HepG2 (cell line): ENCODE results near the gene MCTS1. TPM values are rescaled to one million over a fixed set of nuclear protein-coding genes. Genes with fewer than 3 reads are reported as not detected.
A peak's percentile ranks its signal among the peaks of the same experiment; 100 is the strongest.

ENCODE experiments used
- ARNTL ChIP-seq: sonication (generic); formaldehyde crosslinking; IDR thresholded peaks from 2 replicates; pipeline ENCODE4 v1.4.0; 2020; ENCODE audit warnings: mild to moderate bottlenecking, missing genetic modification reagents
- ASH2L ChIP-seq: fragments of 300-600, 200-600 bp; sonication (generic); IDR thresholded peaks from 2 replicates; pipeline ENCODE4 v1.7.0; 2017; ENCODE audit warnings: low read depth, mild to moderate bottlenecking, moderate library complexity, mixed read lengths, low read length; ENCODE audit not compliant: insufficient read length
- BCL6 ChIP-seq: IDR thresholded peaks from 2 replicates; pipeline ENCODE4 v1.6.1; 2016; ENCODE audit warnings: missing genetic modification reagents, missing compliant biosample characterization
- ELK4 ChIP-seq: sonication (generic); formaldehyde crosslinking; IDR thresholded peaks from 2 replicates; pipeline ENCODE4 v1.9.0; 2021; ENCODE audit warnings: missing genetic modification reagents, borderline replicate concordance
- GFI1 ChIP-seq: sonication (generic); formaldehyde crosslinking; IDR thresholded peaks from 2 replicates; pipeline ENCODE4 v1.5.0; 2020; ENCODE audit warnings: missing genetic modification reagents, mild to moderate bottlenecking, borderline replicate concordance
- HNF4G ChIP-seq, 2 experiments: sonication (generic) in 1 of 2; formaldehyde crosslinking in 1 of 2; IDR thresholded peaks; 2 replicates each; pipeline versions ENCODE4 v1.4.0 to v1.6.1; 2011 to 2020; ENCODE audit warnings: borderline replicate concordance in 2 of 2, low read depth in 2 of 2, mild to moderate bottlenecking in 2 of 2, low read length in 1 of 2, missing genetic modification reagents in 1 of 2, moderate library complexity in 1 of 2
- HOXA3 ChIP-seq: sonication (generic); formaldehyde crosslinking; IDR thresholded peaks from 2 replicates; pipeline ENCODE4 v1.5.0; 2020; ENCODE audit warnings: missing genetic modification reagents
- HOXA5 ChIP-seq: sonication (generic); formaldehyde crosslinking; IDR thresholded peaks from 2 replicates; pipeline ENCODE4 v1.4.0; 2020; ENCODE audit warnings: missing genetic modification reagents
- KLF15 ChIP-seq: sonication (generic); formaldehyde crosslinking; IDR thresholded peaks from 2 replicates; pipeline ENCODE4 v1.8.1; 2023; ENCODE audit warnings: borderline replicate concordance, mild to moderate bottlenecking, inconsistent platforms, missing genetic modification reagents, mixed read lengths
- MYPOP ChIP-seq: sonication (generic); formaldehyde crosslinking; IDR thresholded peaks from 2 replicates; pipeline ENCODE4 v1.8.1; 2023; ENCODE audit warnings: mild to moderate bottlenecking, moderate library complexity, missing genetic modification reagents
- TAF1 ChIP-seq: sonication (generic); formaldehyde crosslinking; IDR thresholded peaks from 2 replicates; pipeline ENCODE4 v1.4.0; 2020; ENCODE audit warnings: missing genetic modification reagents
- YEATS2 ChIP-seq: sonication (generic); formaldehyde crosslinking; IDR thresholded peaks from 2 replicates; pipeline ENCODE4 v1.4.0; 2020; ENCODE audit warnings: missing genetic modification reagents, borderline replicate concordance
- ZBTB37 ChIP-seq: sonication (generic); formaldehyde crosslinking; IDR thresholded peaks from 2 replicates; pipeline ENCODE4 v1.4.0; 2020; ENCODE audit warnings: mild to moderate bottlenecking, missing genetic modification reagents
- ZBTB49 ChIP-seq: sonication (generic); formaldehyde crosslinking; IDR thresholded peaks from 2 replicates; pipeline ENCODE4 v1.4.0; 2020; ENCODE audit warnings: missing genetic modification reagents, borderline replicate concordance
- ZMYM4 ChIP-seq: sonication (generic); formaldehyde crosslinking; IDR thresholded peaks from 2 replicates; pipeline ENCODE4 v1.8.1; 2023; ENCODE audit warnings: mild to moderate bottlenecking, missing genetic modification reagents
- ZNF205 ChIP-seq: IDR thresholded peaks from 2 replicates; pipeline ENCODE4 v1.6.1; 2018; ENCODE audit warnings: missing biosample characterization, missing genetic modification reagents
- ZNF275 ChIP-seq: sonication (generic); formaldehyde crosslinking; IDR thresholded peaks from 2 replicates; pipeline ENCODE4 v1.8.0; 2022; ENCODE audit warnings: missing genetic modification reagents, mild to moderate bottlenecking, inconsistent platforms, borderline replicate concordance
- ZNF781 ChIP-seq: sonication (generic); formaldehyde crosslinking; IDR thresholded peaks from 2 replicates; pipeline ENCODE4 v1.5.1; 2020; ENCODE audit warnings: borderline replicate concordance, mild to moderate bottlenecking, missing genetic modification reagents; ENCODE audit errors: not compliant biosample characterization
- ZNF816 ChIP-seq: sonication (generic); formaldehyde crosslinking; IDR thresholded peaks from 2 replicates; pipeline ENCODE4 v1.8.0; 2022; ENCODE audit warnings: missing genetic modification reagents, mild to moderate bottlenecking, borderline replicate concordance
- polyA plus RNA-seq, 8 experiments: library from polyadenylated mRNA; depleted of rRNA in 3 of 8; stranded (reverse) in 7 of 8; unstranded in 1 of 8; fragments of >200 nt; fragmentation: Illumina TruSeq in 4 of 8; extraction: Trizol in 4 of 8; gene quantifications; 2 replicates each; pipeline versions ENCODE4 v1.2.1 to v1.2.3, GENCODE V29; 2011 to 2016; ENCODE audit warnings: low read depth in 4 of 8, missing spikeins in 1 of 8, mixed read lengths in 1 of 8; ENCODE audit not compliant: insufficient read depth in 1 of 8
- total RNA-seq, 5 experiments: library from RNA; depleted of rRNA; stranded (reverse); fragments of >200 nt; fragmentation: Illumina TruSeq; extraction: Trizol; gene quantifications; 2 replicates each; pipeline ENCODE4 v1.2.3, GENCODE V29; 2016; ENCODE audit warnings: low read depth in 1 of 5

Gene MCTS1
- total and polyA plus RNA-seq, 2 of the 13 experiments (the other 11 are each of a cell fraction or from before 2014, with no cell fraction given), result 30.1 to 59.0 TPM

- TF ChIP-seq ZNF816 (CRISPR knock-in tag), result no peak
- peak; percentile 77 for TF ChIP-seq ASH2L
- 0 out of 2 replicates have a peak, but pooled peaks have one; percentile 17 for TF ChIP-seq BCL6 (CRISPR knock-in tag)
- TF ChIP-seq ELK4 (CRISPR knock-in tag), result no peak
- TF ChIP-seq ZBTB49 (CRISPR knock-in tag), result no peak
- TF ChIP-seq ARNTL, result no peak
- TF ChIP-seq ZNF205, result no peak
- no peak for TF ChIP-seq ZNF275
- peak; percentile 57; the same call in 1 of the 2 replicates for TF ChIP-seq ZMYM4 (CRISPR knock-in tag)
- TF ChIP-seq GFI1 (CRISPR knock-in tag), result 0 out of 2 replicates have a peak, but pooled peaks have one; percentile 36
- no peak for TF ChIP-seq MYPOP (CRISPR knock-in tag)
- TF ChIP-seq HOXA3, result peak; percentile 29; the same call in 1 of the 2 replicates
- no peak for TF ChIP-seq HNF4G (IDR thresholded peaks at IDR 0.05; ENCODE audit: borderline replicate concordance, low read depth, low read length)
- TF ChIP-seq HNF4G (CRISPR knock-in tag; IDR thresholded peaks at IDR 0.05; ENCODE audit: borderline replicate concordance, low read depth), result no peak
- peak; percentile 78; the same call in 1 of the 2 replicates for TF ChIP-seq YEATS2 (CRISPR knock-in tag)
- peak; percentile 33; the same call in 1 of the 2 replicates for TF ChIP-seq TAF1 (CRISPR knock-in tag)
- no peak for TF ChIP-seq KLF15 (CRISPR knock-in tag)
- no peak for TF ChIP-seq ZBTB37 (CRISPR knock-in tag)
- TF ChIP-seq ZNF781 (CRISPR knock-in tag), result no peak
- no peak for TF ChIP-seq HOXA5 (CRISPR knock-in tag)
Observed at GRCh38 chrX:120603707-120604360, at the start of gene MCTS1 (continued).
